K562 (cell line): ENCODE measurements around the gene SLC1A2. TPM values are rescaled to one million over a fixed set of nuclear protein-coding genes. Genes with fewer than 3 reads are reported as not detected.

Experiments used
- CTCF ChIP-seq, 3 experiments: IDR thresholded peaks in 2 of 3; conservative IDR thresholded peaks in 1 of 3; 2 replicates each; pipeline ENCODE4 v1.5.1; 2011 to 2012; ENCODE audit warnings: low read length in 3 of 3, mild to moderate bottlenecking in 3 of 3, control low read depth in 2 of 3, improper control_type of control experiment in 1 of 3, inconsistent platforms in 1 of 3, low read depth in 1 of 3, mixed read lengths in 1 of 3, moderate library complexity in 1 of 3; ENCODE audit not compliant: insufficient read depth in 2 of 3
- DEAF1 ChIP-seq: fragments of 450-650 bp; formaldehyde crosslinking; IDR thresholded peaks from 2 replicates; pipeline ENCODE4 v1.4.0; 2020; ENCODE audit warnings: mild to moderate bottlenecking, moderate library complexity
- EHMT2 ChIP-seq: fragments of 450-650 bp; IDR thresholded peaks from 2 replicates; pipeline ENCODE4 v1.6.1; 2018; ENCODE audit warnings: antibody characterized with exemption
- ETV1 ChIP-seq: fragments of 450-650 bp; conservative IDR thresholded peaks from 2 replicates; pipeline ENCODE4 v1.6.1; 2016; ENCODE audit warnings: missing genetic modification characterization, control low read depth, low read depth, missing compliant biosample characterization
- PHB ChIP-seq: fragments of 250-450 bp; sonication (Bioruptor Pico); IDR thresholded peaks from 2 replicates; pipeline ENCODE4 v1.5.0; 2021
- PML ChIP-seq: IDR thresholded peaks from 2 replicates; pipeline ENCODE4 v1.6.1; 2012; ENCODE audit warnings: low read length, inconsistent platforms
- RCOR1 ChIP-seq, 2 experiments: IDR thresholded peaks; 2 replicates each; pipeline ENCODE4 v1.6.1; 2012; ENCODE audit warnings: low read depth in 2 of 2, low read length in 2 of 2, borderline replicate concordance in 1 of 2, improper control_type of control experiment in 1 of 2
- SMC3 ChIP-seq: conservative IDR thresholded peaks from 2 replicates; pipeline ENCODE4 v1.6.1; 2011; ENCODE audit warnings: low read depth, low read length, improper control_type of control experiment; ENCODE audit not compliant: insufficient read depth
- THRB ChIP-seq: fragments of 450-650 bp; formaldehyde crosslinking; conservative IDR thresholded peaks from 2 replicates; pipeline ENCODE4 v1.4.0; 2022; ENCODE audit warnings: mild to moderate bottlenecking, missing genetic modification characterization
- U2AF2 ChIP-seq: fragments of 200-400 bp; formaldehyde crosslinking; optimal IDR thresholded peaks from 2 replicates; pipeline ENCODE3; 2017; ENCODE audit warnings: low read depth, mild to moderate bottlenecking, low read length
- ZBTB40 ChIP-seq, 2 experiments: fragments of 450-650 bp in 1 of 2; sonication (generic) in 1 of 2; formaldehyde crosslinking in 1 of 2; IDR thresholded peaks; 2 replicates each; pipeline versions ENCODE4 v1.7.1 to v1.9.0; 2016 to 2022; ENCODE audit warnings: inconsistent platforms in 1 of 2, mild to moderate bottlenecking in 1 of 2, missing genetic modification reagents in 1 of 2
- ZNF780A ChIP-seq: fragments of 250-450 bp; sonication (Bioruptor Pico); IDR thresholded peaks from 2 replicates; pipeline ENCODE4 v1.5.0; 2021; ENCODE audit warnings: mild to moderate bottlenecking
- polyA plus RNA-seq, 8 experiments: library from polyadenylated mRNA; depleted of rRNA in 4 of 8; stranded (reverse) in 5 of 8; unstranded in 3 of 8; fragments of >200 nt; fragmentation: Nextera tagmentation in 2 of 8; fragmentation: Illumina TruSeq in 1 of 8; extraction: Ambion mirVana in 2 of 8; extraction: Trizol in 1 of 8; gene quantifications; 2 replicates each; pipeline versions ENCODE4 v1.2.1 to v1.2.3, GENCODE V29; 2011 to 2014; ENCODE audit warnings: inconsistent platforms in 1 of 8, missing spikeins in 1 of 8
- total RNA-seq, 7 experiments: library from RNA; depleted of rRNA in 6 of 7; stranded (reverse); fragments of >200 nt in 6 of 7; fragmentation: Illumina TruSeq in 2 of 7; extraction: Trizol in 2 of 7; gene quantifications; 2 replicates each; pipeline versions ENCODE4 v1.2.1 to v1.2.3, GENCODE V29; 2011 to 2021; ENCODE audit warnings: low replicate concordance in 1 of 7

The SLC1A2 gene
- total and polyA plus RNA-seq, 9 of the 15 experiments (the other 6 are each of a cell fraction or from before 2014, with no cell fraction given): 0.03 to 0.07 (median 0.04) TPM; not detected in 5

GRCh38 chr11:35237860-35238715, 181.3 kb downstream of the SLC1A2 start (continued):
- peak; percentile 72 to 80 (median 79) for TF ChIP-seq CTCF (IDR thresholded peaks at IDR 0.05 in 2 of 3, conservative IDR thresholded peaks at IDR 0.05 in 1 of 3; ENCODE audit: insufficient read depth in 2 of 3, low read depth in 1 of 3, low read length in 3 of 3)
- TF ChIP-seq ZBTB40 (IDR thresholded peaks at IDR 0.05): no peak
- TF ChIP-seq ZBTB40 (CRISPR knock-in tag; IDR thresholded peaks at IDR 0.05): no peak
- no peak for TF ChIP-seq ZNF780A (CRISPR knock-in tag)
- no peak for TF ChIP-seq U2AF2
- no peak for TF ChIP-seq PML
- TF ChIP-seq PHB: no peak
- peak; percentile 71 for TF ChIP-seq DEAF1 (CRISPR knock-in tag)
- peak; percentile 71 for TF ChIP-seq SMC3
- peak in 1 of 2 experiments; percentile 30; a peak in 1 of 4 replicates for TF ChIP-seq RCOR1 (IDR thresholded peaks at IDR 0.05; ENCODE audit: borderline replicate concordance in 1 of 2, low read depth in 2 of 2, low read length in 2 of 2)
- 0 out of 2 replicates have a peak, but pooled peaks have one; percentile 46 for TF ChIP-seq EHMT2
- no peak for TF ChIP-seq THRB (CRISPR knock-in tag)
- TF ChIP-seq ETV1 (tag): 0 out of 2 replicates have a peak, but pooled peaks have one; percentile 12
